ENCODE results near the gene HOMER2.
"Not testable (repeated sequence)": the region's sequence is repeated elsewhere in the genome, so short reads cannot be mapped to it uniquely, and the experiment has no call there.

DNA sequence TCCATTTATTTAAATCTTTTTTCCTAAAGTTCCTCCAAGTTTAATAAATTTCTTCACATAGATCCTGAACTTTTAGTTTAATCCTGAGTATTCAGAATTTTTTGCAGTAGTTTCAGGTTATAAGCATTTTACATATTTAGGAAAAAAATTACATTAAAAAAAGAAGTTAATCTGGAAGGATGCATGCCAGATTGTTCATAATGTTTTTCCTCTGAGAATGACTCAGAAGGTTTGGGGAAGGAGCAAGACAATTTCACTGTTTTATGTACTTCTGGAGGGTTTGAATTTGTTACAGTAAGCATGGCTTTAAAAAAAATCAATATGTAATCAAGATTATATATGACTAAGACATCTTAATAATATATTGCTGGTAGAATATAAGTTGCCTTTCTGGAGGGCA, 130.7 kb downstream of the HOMER2 start:
- TF ChIP-seq POLR2A, CTCF, EP300, POLR2AphosphoS5 (IDR thresholded peaks at IDR 0.05): not testable (repeated sequence)

All from stomach (tissue), 4 donors.